ENCODE results near the gene ZNRF1.

Gene ZNRF1

GRCh38 chr16:75138636-75139035 lies 139.8 kb downstream of the ZNRF1 start:
- Histone ChIP-seq H3K36me3 (ENCODE audit: control insufficient read depth in 1 of 2, insufficient read depth in 2 of 2, low read length in 2 of 2) (no peaks in the 10 kb centered on the region), H3K27ac (ENCODE audit: low read depth, low read length) (no peak overlapping the region), H3K9ac (ENCODE audit: low read depth in 1 of 2, low read length in 2 of 2) (no peak overlapping the region), H3K9me3 (ENCODE audit: control insufficient read depth in 1 of 2, low read length in 2 of 2) (no peaks in the 10 kb centered on the region), H3K4me1 (ENCODE audit: control insufficient read depth in 1 of 2, insufficient read depth in 2 of 2, low read length in 2 of 2) (no peaks in the 10 kb centered on the region), H3K4me3 (ENCODE audit: low read depth in 1 of 2, low read length in 2 of 2) (no peak overlapping the region), H3K27me3 (ENCODE audit: control insufficient read depth in 1 of 2, insufficient read depth in 2 of 2, low read length in 2 of 2) (no peaks in the 10 kb centered on the region)

- no peaks in the 10 kb centered on the region for H3K9me3 ChIP-seq (ENCODE audit: control insufficient read depth in 1 of 2, low read length in 2 of 2)
- H3K36me3 ChIP-seq (ENCODE audit: control insufficient read depth in 1 of 2, insufficient read depth in 2 of 2, low read length in 2 of 2), result no peaks in the 10 kb centered on the region
- H3K9ac ChIP-seq (ENCODE audit: low read depth in 1 of 2, low read length in 2 of 2), result no peak overlapping the region
These were observed 140.7 kb downstream of the ZNRF1 start for GRCh38 chr16:75139498-75139897.

GRCh38 chr16:75143941-75144340 lies 145.1 kb downstream of the ZNRF1 start:
- no peak overlapping the region for H3K4me3 ChIP-seq (ENCODE audit: low read depth in 1 of 2, low read length in 2 of 2)

More at GRCh38 chr16:75139498-75139897, 140.7 kb downstream of the ZNRF1 start:
- H3K27ac ChIP-seq (ENCODE audit: low read depth, low read length), result no peak overlapping the region
- no peaks in the 10 kb centered on the region for H3K27me3 ChIP-seq (ENCODE audit: control insufficient read depth in 1 of 2, insufficient read depth in 2 of 2, low read length in 2 of 2)
- H3K4me3 ChIP-seq (ENCODE audit: low read depth in 1 of 2, low read length in 2 of 2), result no peak overlapping the region
- no peaks in the 10 kb centered on the region for H3K4me1 ChIP-seq (ENCODE audit: control insufficient read depth in 1 of 2, insufficient read depth in 2 of 2, low read length in 2 of 2)

GRCh38 chr16:75147968-75148310 lies 149.1 kb downstream of the ZNRF1 start:
- Histone ChIP-seq H3K9me3 (ENCODE audit: control insufficient read depth in 1 of 2, low read length in 2 of 2) (peaks cover 6 to 14% of the 10 kb centered on the region in 2 donors), H3K36me3 (ENCODE audit: control insufficient read depth in 1 of 2, insufficient read depth in 2 of 2, low read length in 2 of 2) (peaks cover 0 to 1% of the 10 kb centered on the region in 2 donors), H3K9ac (ENCODE audit: low read depth in 1 of 2, low read length in 2 of 2) (peak overlapping the region in 1 of 2 donors; percentile 74), H3K4me3 (ENCODE audit: low read depth in 1 of 2, low read length in 2 of 2) (peak overlapping the region; percentile 78 to 95), H3K27me3 (ENCODE audit: control insufficient read depth in 1 of 2, insufficient read depth in 2 of 2, low read length in 2 of 2) (no peaks in the 10 kb centered on the region), H3K4me1 (ENCODE audit: control insufficient read depth in 1 of 2, insufficient read depth in 2 of 2, low read length in 2 of 2) (peaks cover 0 to 4% of the 10 kb centered on the region in 2 donors), H3K27ac (ENCODE audit: low read depth, low read length) (no peak overlapping the region)

More at GRCh38 chr16:75143941-75144340, 145.1 kb downstream of the ZNRF1 start:
- H3K27ac ChIP-seq (ENCODE audit: low read depth, low read length), result no peak overlapping the region
- H3K27me3 ChIP-seq (ENCODE audit: control insufficient read depth in 1 of 2, insufficient read depth in 2 of 2, low read length in 2 of 2), result no peaks in the 10 kb centered on the region
- peaks cover 0 to under 1% of the 10 kb centered on the region in 2 donors for H3K4me1 ChIP-seq (ENCODE audit: control insufficient read depth in 1 of 2, insufficient read depth in 2 of 2, low read length in 2 of 2)
- no peaks in the 10 kb centered on the region for H3K36me3 ChIP-seq (ENCODE audit: control insufficient read depth in 1 of 2, insufficient read depth in 2 of 2, low read length in 2 of 2)
- H3K9me3 ChIP-seq (ENCODE audit: control insufficient read depth in 1 of 2, low read length in 2 of 2), result no peaks in the 10 kb centered on the region
- H3K9ac ChIP-seq (ENCODE audit: low read depth in 1 of 2, low read length in 2 of 2), result no peak overlapping the region

GRCh38 chr16:75148311-75149195 lies 149.7 kb downstream of the ZNRF1 start, which contains the start of gene ZFP1:
ZFP1 (plus strand) TSS chr16:75148524; CDS start chr16:75152952, 4,428 bp downstream.
- H3K4me3 ChIP-seq (ENCODE audit: low read depth in 1 of 2, low read length in 2 of 2), result peak within 1 kb of the TSS; percentile 78 to 95

GRCh38 chr16:75151798-75152197 lies 153.0 kb downstream of the ZNRF1 start:
- H3K4me1 ChIP-seq (ENCODE audit: control insufficient read depth in 1 of 2, insufficient read depth in 2 of 2, low read length in 2 of 2), result peaks cover 0 to 4% of the 10 kb centered on the region in 2 donors
- peaks cover 6 to 14% of the 10 kb centered on the region in 2 donors for H3K9me3 ChIP-seq (ENCODE audit: control insufficient read depth in 1 of 2, low read length in 2 of 2)
- no peak overlapping the region for H3K4me3 ChIP-seq (ENCODE audit: low read depth in 1 of 2, low read length in 2 of 2)
- no peak overlapping the region for H3K9ac ChIP-seq (ENCODE audit: low read depth in 1 of 2, low read length in 2 of 2)
- H3K27ac ChIP-seq (ENCODE audit: low read depth, low read length), result no peak overlapping the region
- H3K36me3 ChIP-seq (ENCODE audit: control insufficient read depth in 1 of 2, insufficient read depth in 2 of 2, low read length in 2 of 2), result peaks cover 6 to 14% of the 10 kb centered on the region in 2 donors
- no peaks in the 10 kb centered on the region for H3K27me3 ChIP-seq (ENCODE audit: control insufficient read depth in 1 of 2, insufficient read depth in 2 of 2, low read length in 2 of 2)

More at GRCh38 chr16:75148311-75149195, 149.7 kb downstream of the ZNRF1 start, which contains the start of gene ZFP1:
- Histone ChIP-seq H3K27ac (ENCODE audit: low read depth, low read length) (peak within 1 kb of the TSS; percentile 88), H3K9me3 (ENCODE audit: control insufficient read depth in 1 of 2, low read length in 2 of 2) (peaks cover 6 to 14% of the 10 kb centered on the region in 2 donors), H3K27me3 (ENCODE audit: control insufficient read depth in 1 of 2, insufficient read depth in 2 of 2, low read length in 2 of 2) (no peaks in the 10 kb centered on the region), H3K9ac (ENCODE audit: low read depth in 1 of 2, low read length in 2 of 2) (peak within 1 kb of the TSS; percentile 74 to 77), H3K4me1 (ENCODE audit: control insufficient read depth in 1 of 2, insufficient read depth in 2 of 2, low read length in 2 of 2) (peaks cover 0 to 4% of the 10 kb centered on the region in 2 donors), H3K36me3 (ENCODE audit: control insufficient read depth in 1 of 2, insufficient read depth in 2 of 2, low read length in 2 of 2) (peaks cover 2 to 6% of the 10 kb centered on the region in 2 donors)

GRCh38 chr16:75152635-75153034 lies 153.8 kb downstream of the ZNRF1 start:
- Histone ChIP-seq H3K9ac (ENCODE audit: low read depth in 1 of 2, low read length in 2 of 2) (no peak overlapping the region), H3K27me3 (ENCODE audit: control insufficient read depth in 1 of 2, insufficient read depth in 2 of 2, low read length in 2 of 2) (no peaks in the 10 kb centered on the region), H3K36me3 (ENCODE audit: control insufficient read depth in 1 of 2, insufficient read depth in 2 of 2, low read length in 2 of 2) (peaks cover 6 to 14% of the 10 kb centered on the region in 2 donors), H3K4me1 (ENCODE audit: control insufficient read depth in 1 of 2, insufficient read depth in 2 of 2, low read length in 2 of 2) (peaks cover 0 to 4% of the 10 kb centered on the region in 2 donors), H3K9me3 (ENCODE audit: control insufficient read depth in 1 of 2, low read length in 2 of 2) (peaks cover 6 to 14% of the 10 kb centered on the region in 2 donors), H3K4me3 (ENCODE audit: low read depth in 1 of 2, low read length in 2 of 2) (no peak overlapping the region), H3K27ac (ENCODE audit: low read depth, low read length) (no peak overlapping the region)

GRCh38 chr16:75160386-75160785 lies 161.6 kb downstream of the ZNRF1 start:
- no peaks in the 10 kb centered on the region for H3K4me1 ChIP-seq (ENCODE audit: control insufficient read depth in 1 of 2, insufficient read depth in 2 of 2, low read length in 2 of 2)
- H3K9me3 ChIP-seq (ENCODE audit: control insufficient read depth in 1 of 2, low read length in 2 of 2), result peaks cover 0 to 7% of the 10 kb centered on the region in 2 donors
- no peaks in the 10 kb centered on the region for H3K27me3 ChIP-seq (ENCODE audit: control insufficient read depth in 1 of 2, insufficient read depth in 2 of 2, low read length in 2 of 2)
- no peak overlapping the region for H3K9ac ChIP-seq (ENCODE audit: low read depth in 1 of 2, low read length in 2 of 2)
- no peak overlapping the region for H3K27ac ChIP-seq (ENCODE audit: low read depth, low read length)
- H3K36me3 ChIP-seq (ENCODE audit: control insufficient read depth in 1 of 2, insufficient read depth in 2 of 2, low read length in 2 of 2), result peaks cover 0 to 7% of the 10 kb centered on the region in 2 donors
- no peak overlapping the region for H3K4me3 ChIP-seq (ENCODE audit: low read depth in 1 of 2, low read length in 2 of 2)
